GM04504 (cell line): ENCODE results near the gene B3GNT9.
A peak's percentile ranks its signal among the peaks of the same experiment; 100 is the strongest.

ENCODE experiments used
- DNase-seq: peaks from one replicate; pipeline ENCODE4 v3.0.0-alpha.2; 2012; ENCODE audit warnings: low read depth

The B3GNT9 gene

GRCh38 chr16:67185651-67186134 lies 34.9 kb upstream of the B3GNT9 start:
- DNase-seq = no peak

GRCh38 chr16:67184995-67185650 lies 34.3 kb upstream of the B3GNT9 start:
- DNase-seq = peak; percentile 77

- DNase-seq = no peak
Observed at GRCh38 chr16:67184453-67184994, 33.7 kb upstream of the B3GNT9 start.

- peak; percentile 95 for DNase-seq
Observed at GRCh38 chr16:67183627-67184452, 33.0 kb upstream of the B3GNT9 start, which contains the start of gene MATCAP1. TSS of gene MATCAP1 (minus strand) at chr16:67183963. CDS start at chr16:67180610, 3,353 bp downstream.

GRCh38 chr16:67183284-67183626 lies 32.5 kb upstream of the B3GNT9 start:
- DNase-seq = no peak

GRCh38 chr16:67182288-67182687 lies 31.5 kb upstream of the B3GNT9 start:
- no peak for DNase-seq

GRCh38 chr16:67181346-67181745 lies 30.5 kb upstream of the B3GNT9 start:
- DNase-seq = peak; percentile 77

GRCh38 chr16:67180166-67180565 lies 29.4 kb upstream of the B3GNT9 start:
- no peak for DNase-seq

- DNase-seq = no peak
Observed at GRCh38 chr16:67179421-67180080, 28.8 kb upstream of the B3GNT9 start.

GRCh38 chr16:67177743-67178699 lies 27.2 kb upstream of the B3GNT9 start:
- no peak for DNase-seq

GRCh38 chr16:67176662-67177061 lies 25.9 kb upstream of the B3GNT9 start:
- DNase-seq = no peak

GRCh38 chr16:67174706-67175231 lies 24.0 kb upstream of the B3GNT9 start:
- DNase-seq = no peak

- peak; percentile 50 for DNase-seq
Observed at GRCh38 chr16:67173808-67174705, 23.3 kb upstream of the B3GNT9 start.

GRCh38 chr16:67173323-67173722 lies 22.5 kb upstream of the B3GNT9 start:
- DNase-seq = no peak

GRCh38 chr16:67170949-67171649 lies 20.3 kb upstream of the B3GNT9 start:
- no peak for DNase-seq

- peak; percentile 41 for DNase-seq
Observed at GRCh38 chr16:67170168-67170948, 19.6 kb upstream of the B3GNT9 start, which contains the start of gene NOL3. TSS of gene NOL3 (plus strand) at chr16:67170538.

- DNase-seq = no peak
Observed at GRCh38 chr16:67169642-67170167, 18.9 kb upstream of the B3GNT9 start.

- DNase-seq = no peak
Observed at GRCh38 chr16:67169011-67169451, 18.2 kb upstream of the B3GNT9 start.
